Right atrium auricular region (tissue), 2 donors: Measurements from ENCODE around the gene KRTAP1-5. TPM values are rescaled to one million over a fixed set of nuclear protein-coding genes. Genes with fewer than 3 reads are reported as not detected.
"Not testable (repeated sequence)": the region's sequence is repeated elsewhere in the genome, so short reads cannot be mapped to it uniquely, and the experiment has no call there.

Source experiments
- DNase-seq: peaks from one replicate; pipeline ENCODE4 v3.0.0-alpha.2; 2019; ENCODE audit warnings: low spot score
- H3K27ac ChIP-seq, 2 donors: fragments of 200-600 bp; sonication (generic); 1 replicate in 1 of 2; 2 replicates in 1 of 2; pipeline ENCODE4 v1.5.1; 2016 to 2019
- H3K27me3 ChIP-seq, 2 donors: fragments of 200-600 bp; sonication (generic); one replicate each; pipeline versions ENCODE4 v1.5.1 to v1.6.0; 2017 to 2019
- H3K36me3 ChIP-seq: fragments of 200-600 bp; sonication (generic); one replicate; pipeline ENCODE4 v1.5.1; 2016
- H3K4me1 ChIP-seq, 2 donors: fragments of 200-600 bp; sonication (generic); one replicate each; pipeline versions ENCODE4 v1.5.1 to v1.6.0; 2017 to 2019
- H3K4me3 ChIP-seq, 2 donors: fragments of 200-600 bp; sonication (generic); 1 replicate in 1 of 2; 2 replicates in 1 of 2; pipeline ENCODE4 v1.5.1; 2017 to 2019; ENCODE audit warnings: mild to moderate bottlenecking in 1 of 2, moderate library complexity in 1 of 2
- H3K9me3 ChIP-seq, 2 donors: fragments of 200-600 bp; sonication (generic); one replicate each; pipeline ENCODE4 v1.5.1; 2019
- total RNA-seq, 2 donors: library from RNA; depleted of rRNA; stranded (reverse); fragments of >200 nt; gene quantifications; one replicate each; pipeline ENCODE4 v1.1.0, GENCODE V29; 2016
- TF ChIP-seq, protein P1 (sequence below), 2 donors: fragments of 200-600 bp; sonication (generic); IDR thresholded peaks; one replicate each; pipeline ENCODE4 v1.5.1; 2019; ENCODE audit warnings: antibody characterized with exemption in 2 of 2

Gene KRTAP1-5
- total RNA-seq, 2 donors from 2014 or later, result not detected

DNA sequence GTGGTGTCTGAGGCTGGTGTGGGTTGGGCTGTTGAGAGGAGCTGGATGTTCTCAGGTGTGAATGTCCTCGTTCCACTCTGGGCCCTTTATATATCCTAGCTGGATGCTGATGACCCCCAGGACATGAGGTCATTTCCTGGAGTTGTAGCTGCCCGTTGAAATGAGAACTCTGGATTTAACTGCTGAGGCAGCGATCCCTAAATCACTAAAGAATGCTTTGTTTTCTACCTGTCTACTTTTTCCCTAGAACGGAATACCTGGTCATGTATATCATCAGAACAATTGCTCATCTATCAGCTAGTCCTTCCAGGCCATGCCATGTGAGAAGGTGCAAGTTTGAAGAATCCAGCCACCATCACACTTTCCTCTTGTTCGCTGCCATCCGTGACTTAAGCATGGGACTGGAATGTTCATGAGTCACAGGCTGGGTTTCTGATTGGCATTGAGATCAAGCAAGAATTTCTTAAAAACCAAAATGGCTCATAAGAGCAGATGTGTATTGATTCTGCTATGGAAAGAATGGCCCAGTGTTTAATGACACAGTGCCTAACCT is 33.1 kb upstream of the KRTAP1-5 start, which contains the start of gene KRTAP2-3:
TSS of gene KRTAP2-3 (minus strand) at position 63 of the 553 bp plus-strand sequence. CDS start 64 bp downstream, outside the sequence.
- Histone ChIP-seq H3K9me3 (peaks cover 0 to 8% of the 10 kb centered on the region in 2 donors), H3K27me3 (no peaks in the 10 kb centered on the region)
- TF ChIP-seq, protein P1, sequence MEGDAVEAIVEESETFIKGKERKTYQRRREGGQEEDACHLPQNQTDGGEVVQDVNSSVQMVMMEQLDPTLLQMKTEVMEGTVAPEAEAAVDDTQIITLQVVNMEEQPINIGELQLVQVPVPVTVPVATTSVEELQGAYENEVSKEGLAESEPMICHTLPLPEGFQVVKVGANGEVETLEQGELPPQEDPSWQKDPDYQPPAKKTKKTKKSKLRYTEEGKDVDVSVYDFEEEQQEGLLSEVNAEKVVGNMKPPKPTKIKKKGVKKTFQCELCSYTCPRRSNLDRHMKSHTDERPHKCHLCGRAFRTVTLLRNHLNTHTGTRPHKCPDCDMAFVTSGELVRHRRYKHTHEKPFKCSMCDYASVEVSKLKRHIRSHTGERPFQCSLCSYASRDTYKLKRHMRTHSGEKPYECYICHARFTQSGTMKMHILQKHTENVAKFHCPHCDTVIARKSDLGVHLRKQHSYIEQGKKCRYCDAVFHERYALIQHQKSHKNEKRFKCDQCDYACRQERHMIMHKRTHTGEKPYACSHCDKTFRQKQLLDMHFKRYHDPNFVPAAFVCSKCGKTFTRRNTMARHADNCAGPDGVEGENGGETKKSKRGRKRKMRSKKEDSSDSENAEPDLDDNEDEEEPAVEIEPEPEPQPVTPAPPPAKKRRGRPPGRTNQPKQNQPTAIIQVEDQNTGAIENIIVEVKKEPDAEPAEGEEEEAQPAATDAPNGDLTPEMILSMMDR (IDR thresholded peaks at IDR 0.05), result no peak

DNA sequence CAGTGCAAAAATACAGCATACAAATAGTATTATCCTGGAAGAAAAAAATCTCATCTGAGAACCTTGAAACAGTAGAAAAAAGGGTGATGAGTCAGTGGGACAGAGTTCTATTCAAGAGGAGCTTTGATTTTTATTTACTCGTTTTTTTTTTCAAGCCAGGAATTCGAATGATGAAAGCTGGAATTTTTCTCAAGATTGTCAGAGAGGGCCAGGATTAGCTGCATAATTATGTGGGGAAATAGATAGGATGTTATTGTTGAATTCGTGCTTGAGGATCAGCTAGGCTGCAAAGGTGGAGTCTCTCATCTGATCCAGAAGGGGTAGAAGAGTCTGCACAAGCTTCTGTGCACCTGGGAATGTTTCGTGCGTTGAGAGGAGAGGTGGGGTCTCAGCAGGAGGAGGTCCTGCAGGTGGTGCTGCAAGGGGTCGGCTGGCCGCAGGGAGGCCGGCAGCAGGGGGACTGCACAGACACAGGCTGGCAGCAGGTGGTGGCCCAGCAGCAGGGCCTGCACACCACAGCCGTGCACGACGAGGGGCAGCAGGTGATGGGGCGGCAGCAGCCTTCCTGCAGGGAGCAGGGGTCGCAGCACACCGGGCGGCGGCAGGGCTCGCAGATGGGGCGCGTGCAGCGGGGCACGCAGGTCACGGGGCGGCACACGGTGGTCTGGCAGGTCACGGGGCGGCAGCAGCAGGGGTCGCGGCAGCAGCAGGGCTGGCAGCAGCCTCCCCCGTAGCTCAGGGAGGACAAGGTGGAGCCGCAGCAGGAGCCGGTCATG is 32.5 kb upstream of the KRTAP1-5 start:
- DNase-seq, H3K36me3 ChIP-seq, H3K9me3 ChIP-seq, H3K27ac ChIP-seq, H3K4me3 ChIP-seq, H3K27me3 ChIP-seq, H3K4me1 ChIP-seq: not testable (repeated sequence)

More for the DNA sequence above, 33.1 kb upstream of the KRTAP1-5 start, which contains the start of gene KRTAP2-3:
- H3K36me3 ChIP-seq, result no peaks in the 10 kb centered on the region
- no peak within 1 kb of the TSS for H3K4me3 ChIP-seq
- DNase-seq, result no peak
- H3K4me1 ChIP-seq, result no peaks in the 10 kb centered on the region
- H3K27ac ChIP-seq, result no peak within 1 kb of the TSS

DNA sequence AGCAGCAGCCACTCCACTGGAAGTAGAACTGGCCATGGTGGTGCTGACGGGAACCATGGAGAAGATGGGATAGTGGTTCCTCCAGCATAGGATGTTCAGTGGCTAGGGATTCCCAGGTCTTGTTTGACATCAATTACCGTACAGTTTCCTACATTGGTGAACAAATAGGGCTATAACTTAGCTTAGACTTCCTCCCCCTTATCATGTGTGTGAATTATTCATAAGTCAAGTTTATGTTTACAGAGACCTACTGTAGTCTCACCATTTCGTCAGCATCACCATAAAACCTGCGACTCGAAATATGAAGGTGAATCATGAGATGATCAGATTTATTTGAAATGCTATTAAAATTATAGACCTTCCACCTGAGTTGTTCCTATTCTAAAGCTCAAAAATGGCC is 31.7 kb upstream of the KRTAP1-5 start:
- Histone ChIP-seq H3K36me3 (no peaks in the 10 kb centered on the region), H3K4me3 (no peak overlapping the region), H3K4me1 (no peaks in the 10 kb centered on the region), H3K27me3 (no peaks in the 10 kb centered on the region), H3K27ac (no peak overlapping the region), H3K9me3 (peaks cover 0 to 9% of the 10 kb centered on the region in 2 donors)
- TF ChIP-seq, protein P1 (IDR thresholded peaks at IDR 0.05), result no peak
- no peak for DNase-seq

DNA sequence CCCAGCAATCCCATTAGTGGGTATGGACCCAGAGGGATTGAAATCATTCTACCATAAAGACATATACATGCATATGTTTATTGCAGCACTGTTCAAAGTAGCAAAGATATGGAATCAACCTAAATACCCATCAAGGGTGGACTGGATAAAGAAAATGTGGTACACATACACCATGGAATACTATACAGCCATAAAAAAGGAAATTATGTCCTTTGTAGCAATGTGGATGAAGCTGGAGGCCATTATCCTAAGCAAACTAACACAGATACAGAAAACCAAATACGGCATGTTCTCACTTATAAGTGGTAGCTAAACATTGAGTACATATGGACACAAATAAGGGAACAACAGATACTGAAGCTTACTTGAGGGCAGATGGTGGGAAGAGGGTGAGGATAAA is 30.5 kb upstream of the KRTAP1-5 start:
- Histone ChIP-seq H3K9me3 (peaks cover 0 to 16% of the 10 kb centered on the region in 2 donors), H3K4me1 (no peaks in the 10 kb centered on the region), H3K27me3 (no peaks in the 10 kb centered on the region), H3K27ac (no peak overlapping the region), H3K4me3 (no peak overlapping the region), H3K36me3 (no peaks in the 10 kb centered on the region)
- DNase-seq, result no peak
- TF ChIP-seq, protein P1 (IDR thresholded peaks at IDR 0.05), result no peak

DNA sequence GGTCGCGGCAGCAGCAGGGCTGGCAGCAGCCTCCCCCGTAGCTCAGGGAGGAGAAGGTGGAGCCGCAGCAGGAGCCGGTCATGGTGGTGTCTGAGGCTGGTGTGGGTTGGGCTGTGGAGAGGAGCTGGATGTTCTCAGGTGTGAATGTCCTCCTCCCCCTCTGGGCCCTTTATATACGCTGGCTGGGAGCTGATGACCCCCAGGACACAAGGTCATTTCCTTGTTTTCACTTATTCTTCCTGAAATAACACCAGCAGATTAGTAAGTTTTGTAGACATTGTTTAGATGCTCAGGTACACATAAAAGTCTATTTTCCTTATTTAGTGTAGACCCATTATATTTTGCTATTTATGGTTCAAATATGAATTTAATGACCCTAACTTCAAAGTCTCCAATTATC is 28.1 kb upstream of the KRTAP1-5 start, which contains the start of gene KRTAP2-2:
TSS of gene KRTAP2-2 (minus strand) at position 101 of the 400 bp plus-strand sequence. CDS start at position 82, 19 bp downstream.
- peaks cover 0 to 16% of the 10 kb centered on the region in 2 donors for H3K9me3 ChIP-seq
- H3K36me3 ChIP-seq, H3K27me3 ChIP-seq, H3K4me1 ChIP-seq, H3K4me3 ChIP-seq, H3K27ac ChIP-seq, DNase-seq: not testable (repeated sequence)

DNA sequence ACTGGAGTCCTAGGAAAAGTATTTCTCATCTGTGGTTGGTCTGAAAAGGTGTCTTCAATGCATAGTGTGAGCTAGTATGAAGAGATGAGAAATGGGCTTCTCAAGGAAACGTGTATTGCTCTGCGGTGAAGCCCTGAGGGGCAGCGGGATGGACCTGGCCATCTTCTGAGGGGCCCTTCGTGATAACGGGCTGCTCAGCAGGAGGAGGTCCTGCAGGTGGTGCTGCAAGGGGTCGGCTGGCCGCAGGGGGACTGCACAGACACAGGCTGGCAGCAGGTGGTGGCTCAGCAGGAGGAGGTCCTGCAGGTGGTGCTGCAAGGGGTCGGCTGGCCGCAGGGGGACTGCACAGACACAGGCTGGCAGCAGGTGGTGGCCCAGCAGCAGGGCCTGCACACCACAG is 27.5 kb upstream of the KRTAP1-5 start:
- H3K9me3 ChIP-seq, result peaks cover 0 to 16% of the 10 kb centered on the region in 2 donors
- H3K27me3 ChIP-seq, H3K4me3 ChIP-seq, H3K4me1 ChIP-seq, DNase-seq, H3K36me3 ChIP-seq, H3K27ac ChIP-seq: not testable (repeated sequence)

DNA sequence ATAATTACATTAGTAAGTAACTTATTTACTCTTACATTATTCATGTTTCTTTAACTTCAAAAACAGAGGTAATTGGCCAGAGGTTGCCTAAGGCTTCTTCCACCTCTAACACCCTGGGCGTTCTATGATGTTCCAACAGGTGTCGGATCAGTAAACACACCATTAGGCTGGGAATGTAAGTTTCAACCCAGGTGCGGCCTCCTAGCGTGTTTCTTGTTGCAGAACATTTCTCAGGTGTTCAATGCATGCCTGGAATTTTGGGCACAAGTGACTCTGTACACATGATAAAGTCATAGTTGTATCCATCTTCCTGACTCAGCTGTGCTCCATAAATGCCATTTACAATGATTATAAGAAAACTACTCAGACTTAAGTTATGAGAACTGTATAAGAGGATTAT is 27.0 kb upstream of the KRTAP1-5 start:
- Histone ChIP-seq H3K27me3 (no peaks in the 10 kb centered on the region), H3K36me3 (no peaks in the 10 kb centered on the region), H3K4me1 (no peaks in the 10 kb centered on the region), H3K9me3 (peaks cover 0 to 16% of the 10 kb centered on the region in 2 donors), H3K27ac (no peak overlapping the region), H3K4me3 (no peak overlapping the region)
- TF ChIP-seq, protein P1 (IDR thresholded peaks at IDR 0.05), result no peak
- no peak for DNase-seq
